GM08714 (cell line): ENCODE results near the gene CEP164.

ENCODE experiments used
- H3K4me3 ChIP-seq: fragments of 200-500 bp; sonication (Bioruptor generic); 2 replicates; pipeline ENCODE4 v1.5.1; 2014; ENCODE audit warnings: mild to moderate bottlenecking, low read length, inconsistent platforms
- ZNF274 ChIP-seq: IDR thresholded peaks from 2 replicates; pipeline ENCODE4 v1.6.1; 2012; ENCODE audit warnings: mild to moderate bottlenecking, low read depth, low read length

CEP164 gene

GRCh38 chr11:117410861-117411710, 83.4 kb downstream of the CEP164 start:
- no peak overlapping the region for H3K4me3 ChIP-seq
- no peak for TF ChIP-seq ZNF274

- no peak overlapping the region for H3K4me3 ChIP-seq
- TF ChIP-seq ZNF274, result no peak
Measured at GRCh38 chr11:117411736-117412135, 84.1 kb downstream of the CEP164 start.

GRCh38 chr11:117412176-117412575, 84.5 kb downstream of the CEP164 start:
- H3K4me3 ChIP-seq, result no peak overlapping the region
- no peak for TF ChIP-seq ZNF274

- TF ChIP-seq ZNF274, result no peak
- H3K4me3 ChIP-seq, result no peak overlapping the region
Measured at GRCh38 chr11:117412653-117413275, 85.1 kb downstream of the CEP164 start.

GRCh38 chr11:117413616-117414015, 86.0 kb downstream of the CEP164 start:
- no peak for TF ChIP-seq ZNF274
- no peak overlapping the region for H3K4me3 ChIP-seq

GRCh38 chr11:117414724-117415123, 87.1 kb downstream of the CEP164 start:
- no peak for TF ChIP-seq ZNF274

GRCh38 chr11:117415358-117415896, 87.8 kb downstream of the CEP164 start:
- H3K4me3 ChIP-seq, result no peak overlapping the region
- no peak for TF ChIP-seq ZNF274

More at GRCh38 chr11:117414724-117415123, 87.1 kb downstream of the CEP164 start:
- no peak overlapping the region for H3K4me3 ChIP-seq

GRCh38 chr11:117417342-117417741, 89.7 kb downstream of the CEP164 start:
- TF ChIP-seq ZNF274, result no peak
- no peak overlapping the region for H3K4me3 ChIP-seq

GRCh38 chr11:117417856-117418255, 90.2 kb downstream of the CEP164 start:
- no peak overlapping the region for H3K4me3 ChIP-seq
- TF ChIP-seq ZNF274, result no peak

- TF ChIP-seq ZNF274, result no peak
- no peak overlapping the region for H3K4me3 ChIP-seq
Measured at GRCh38 chr11:117418737-117419481, 91.3 kb downstream of the CEP164 start.

GRCh38 chr11:117419482-117420142, 92.0 kb downstream of the CEP164 start:
- H3K4me3 ChIP-seq, result no peak overlapping the region
- no peak for TF ChIP-seq ZNF274

GRCh38 chr11:117420143-117420485, 92.5 kb downstream of the CEP164 start:
- H3K4me3 ChIP-seq, result no peak overlapping the region
- TF ChIP-seq ZNF274, result no peak

- TF ChIP-seq ZNF274, result no peak
- H3K4me3 ChIP-seq, result no peak overlapping the region
Measured at GRCh38 chr11:117420598-117420997, 92.9 kb downstream of the CEP164 start.

GRCh38 chr11:117421041-117421440, 93.4 kb downstream of the CEP164 start:
- no peak for TF ChIP-seq ZNF274
- no peak overlapping the region for H3K4me3 ChIP-seq
